Measurements from ENCODE around the gene CFAP221.
"Not testable (repeated sequence)": the region's sequence is repeated elsewhere in the genome, so short reads cannot be mapped to it uniquely, and the experiment has no call there.

CFAP221 gene

GRCh38 chr2:119605096-119605495 is 60.8 kb downstream of the CFAP221 start:
- H3K27me3 ChIP-seq (ENCODE audit: insufficient read depth, insufficient read length) = no peaks in the 10 kb centered on the region
- no peaks in the 10 kb centered on the region for H3K9me3 ChIP-seq (ENCODE audit: insufficient read depth, low read length)
- TF ChIP-seq SUZ12 (IDR thresholded peaks at IDR 0.05; ENCODE audit: extremely low read depth, insufficient read depth, insufficient read length) (no peak), YY1 (IDR thresholded peaks at IDR 0.05; ENCODE audit: insufficient read depth, insufficient read length) (no peak), ZNF274 (IDR thresholded peaks at IDR 0.05; ENCODE audit: low read depth, low read length) (no peak)
- no peak for DNase-seq (ENCODE audit: low read depth, low spot score)
- H3K4me3 ChIP-seq (ENCODE audit: insufficient read length, low read depth) = no peak overlapping the region
- no peak overlapping the region for H3K9ac ChIP-seq (ENCODE audit: insufficient read length, low read depth)
- no peaks in the 10 kb centered on the region for H3K36me3 ChIP-seq (ENCODE audit: insufficient read depth, insufficient read length, low read length)
- H3K4me1 ChIP-seq (ENCODE audit: insufficient read depth, insufficient read length) = no peaks in the 10 kb centered on the region

GRCh38 chr2:119606674-119607073 is 62.4 kb downstream of the CFAP221 start:
- H3K9me3 ChIP-seq (ENCODE audit: insufficient read depth, low read length) = no peaks in the 10 kb centered on the region
- no peak overlapping the region for H3K9ac ChIP-seq (ENCODE audit: insufficient read length, low read depth)
- no peak overlapping the region for H3K4me3 ChIP-seq (ENCODE audit: insufficient read length, low read depth)
- no peaks in the 10 kb centered on the region for H3K4me1 ChIP-seq (ENCODE audit: insufficient read depth, insufficient read length)
- no peaks in the 10 kb centered on the region for H3K27me3 ChIP-seq (ENCODE audit: insufficient read depth, insufficient read length)
- H3K36me3 ChIP-seq (ENCODE audit: insufficient read depth, insufficient read length, low read length) = no peaks in the 10 kb centered on the region
- DNase-seq (ENCODE audit: low read depth, low spot score) = no peak
- TF ChIP-seq SUZ12 (IDR thresholded peaks at IDR 0.05; ENCODE audit: extremely low read depth, insufficient read depth, insufficient read length) = no peak
- TF ChIP-seq YY1 (IDR thresholded peaks at IDR 0.05; ENCODE audit: insufficient read depth, insufficient read length) = no peak
- TF ChIP-seq ZNF274 (IDR thresholded peaks at IDR 0.05; ENCODE audit: low read depth, low read length) = no peak

GRCh38 chr2:119608553-119608952 is 64.3 kb downstream of the CFAP221 start:
- Histone ChIP-seq H3K36me3 (ENCODE audit: insufficient read depth, insufficient read length, low read length) (no peaks in the 10 kb centered on the region), H3K4me1 (ENCODE audit: insufficient read depth, insufficient read length) (no peaks in the 10 kb centered on the region), H3K4me3 (ENCODE audit: insufficient read length, low read depth) (no peak overlapping the region), H3K9me3 (ENCODE audit: insufficient read depth, low read length) (no peaks in the 10 kb centered on the region), H3K27me3 (ENCODE audit: insufficient read depth, insufficient read length) (no peaks in the 10 kb centered on the region), H3K9ac (ENCODE audit: insufficient read length, low read depth) (no peak overlapping the region)
- no peak for DNase-seq (ENCODE audit: low read depth, low spot score)
- TF ChIP-seq SUZ12 (IDR thresholded peaks at IDR 0.05; ENCODE audit: extremely low read depth, insufficient read depth, insufficient read length) = no peak
- no peak for TF ChIP-seq ZNF274 (IDR thresholded peaks at IDR 0.05; ENCODE audit: low read depth, low read length)
- TF ChIP-seq YY1 (IDR thresholded peaks at IDR 0.05; ENCODE audit: insufficient read depth, insufficient read length) = no peak

GRCh38 chr2:119609337-119609736 is 65.1 kb downstream of the CFAP221 start:
- Histone ChIP-seq H3K4me3 (ENCODE audit: insufficient read length, low read depth) (no peak overlapping the region), H3K9me3 (ENCODE audit: insufficient read depth, low read length) (no peaks in the 10 kb centered on the region), H3K4me1 (ENCODE audit: insufficient read depth, insufficient read length) (no peaks in the 10 kb centered on the region), H3K9ac (ENCODE audit: insufficient read length, low read depth) (no peak overlapping the region), H3K36me3 (ENCODE audit: insufficient read depth, insufficient read length, low read length) (no peaks in the 10 kb centered on the region), H3K27me3 (ENCODE audit: insufficient read depth, insufficient read length) (no peaks in the 10 kb centered on the region)
- no peak for DNase-seq (ENCODE audit: low read depth, low spot score)
- TF ChIP-seq YY1 (IDR thresholded peaks at IDR 0.05; ENCODE audit: insufficient read depth, insufficient read length) (no peak), ZNF274 (IDR thresholded peaks at IDR 0.05; ENCODE audit: low read depth, low read length) (no peak), SUZ12 (IDR thresholded peaks at IDR 0.05; ENCODE audit: extremely low read depth, insufficient read depth, insufficient read length) (no peak)

- H3K27me3 ChIP-seq (ENCODE audit: insufficient read depth, insufficient read length); H3K4me1 ChIP-seq (ENCODE audit: insufficient read depth, insufficient read length); H3K4me3 ChIP-seq (ENCODE audit: insufficient read length, low read depth); DNase-seq (ENCODE audit: low read depth, low spot score); H3K9ac ChIP-seq (ENCODE audit: insufficient read length, low read depth); H3K9me3 ChIP-seq (ENCODE audit: insufficient read depth, low read length); H3K36me3 ChIP-seq (ENCODE audit: insufficient read depth, insufficient read length, low read length): not testable (repeated sequence)
These were observed 69.9 kb downstream of the CFAP221 start for GRCh38 chr2:119614140-119614539.

GRCh38 chr2:119616421-119616820 is 72.2 kb downstream of the CFAP221 start:
- TF ChIP-seq YY1 (IDR thresholded peaks at IDR 0.05; ENCODE audit: insufficient read depth, insufficient read length) (no peak), ZNF274 (IDR thresholded peaks at IDR 0.05; ENCODE audit: low read depth, low read length) (no peak), SUZ12 (IDR thresholded peaks at IDR 0.05; ENCODE audit: extremely low read depth, insufficient read depth, insufficient read length) (no peak)
- no peak overlapping the region for H3K9ac ChIP-seq (ENCODE audit: insufficient read length, low read depth)

GRCh38 chr2:119617455-119617854 is 73.2 kb downstream of the CFAP221 start:
- Histone ChIP-seq H3K4me1 (ENCODE audit: insufficient read depth, insufficient read length) (no peaks in the 10 kb centered on the region), H3K4me3 (ENCODE audit: insufficient read length, low read depth) (no peak overlapping the region), H3K9me3 (ENCODE audit: insufficient read depth, low read length) (no peaks in the 10 kb centered on the region), H3K9ac (ENCODE audit: insufficient read length, low read depth) (no peak overlapping the region), H3K27me3 (ENCODE audit: insufficient read depth, insufficient read length) (no peaks in the 10 kb centered on the region), H3K36me3 (ENCODE audit: insufficient read depth, insufficient read length, low read length) (no peaks in the 10 kb centered on the region)
- no peak for TF ChIP-seq SUZ12 (IDR thresholded peaks at IDR 0.05; ENCODE audit: extremely low read depth, insufficient read depth, insufficient read length)
- TF ChIP-seq ZNF274 (IDR thresholded peaks at IDR 0.05; ENCODE audit: low read depth, low read length) = no peak
- no peak for TF ChIP-seq YY1 (IDR thresholded peaks at IDR 0.05; ENCODE audit: insufficient read depth, insufficient read length)
- DNase-seq (ENCODE audit: low read depth, low spot score) = no peak

More at GRCh38 chr2:119616421-119616820, 72.2 kb downstream of the CFAP221 start:
- Histone ChIP-seq H3K4me1 (ENCODE audit: insufficient read depth, insufficient read length) (no peaks in the 10 kb centered on the region), H3K4me3 (ENCODE audit: insufficient read length, low read depth) (no peak overlapping the region), H3K27me3 (ENCODE audit: insufficient read depth, insufficient read length) (no peaks in the 10 kb centered on the region), H3K9me3 (ENCODE audit: insufficient read depth, low read length) (no peaks in the 10 kb centered on the region), H3K36me3 (ENCODE audit: insufficient read depth, insufficient read length, low read length) (no peaks in the 10 kb centered on the region)
- no peak for DNase-seq (ENCODE audit: low read depth, low spot score)

- not testable (repeated sequence) for H3K9me3 ChIP-seq (ENCODE audit: insufficient read depth, low read length); H3K36me3 ChIP-seq (ENCODE audit: insufficient read depth, insufficient read length, low read length); DNase-seq (ENCODE audit: low read depth, low spot score); H3K4me1 ChIP-seq (ENCODE audit: insufficient read depth, insufficient read length); H3K4me3 ChIP-seq (ENCODE audit: insufficient read length, low read depth); H3K9ac ChIP-seq (ENCODE audit: insufficient read length, low read depth); H3K27me3 ChIP-seq (ENCODE audit: insufficient read depth, insufficient read length)
These were observed 74.5 kb downstream of the CFAP221 start for GRCh38 chr2:119618725-119619124.

Measured in NT2/D1 (cell line).